ENCODE measurements around the gene MARCHF9. TPM values are rescaled to one million over a fixed set of nuclear protein-coding genes. Genes with fewer than 3 reads are reported as not detected.

MARCHF9 gene
- polyA plus RNA-seq, 3 donors: 15.6 to 18.0 (median 15.6) TPM

DNA sequence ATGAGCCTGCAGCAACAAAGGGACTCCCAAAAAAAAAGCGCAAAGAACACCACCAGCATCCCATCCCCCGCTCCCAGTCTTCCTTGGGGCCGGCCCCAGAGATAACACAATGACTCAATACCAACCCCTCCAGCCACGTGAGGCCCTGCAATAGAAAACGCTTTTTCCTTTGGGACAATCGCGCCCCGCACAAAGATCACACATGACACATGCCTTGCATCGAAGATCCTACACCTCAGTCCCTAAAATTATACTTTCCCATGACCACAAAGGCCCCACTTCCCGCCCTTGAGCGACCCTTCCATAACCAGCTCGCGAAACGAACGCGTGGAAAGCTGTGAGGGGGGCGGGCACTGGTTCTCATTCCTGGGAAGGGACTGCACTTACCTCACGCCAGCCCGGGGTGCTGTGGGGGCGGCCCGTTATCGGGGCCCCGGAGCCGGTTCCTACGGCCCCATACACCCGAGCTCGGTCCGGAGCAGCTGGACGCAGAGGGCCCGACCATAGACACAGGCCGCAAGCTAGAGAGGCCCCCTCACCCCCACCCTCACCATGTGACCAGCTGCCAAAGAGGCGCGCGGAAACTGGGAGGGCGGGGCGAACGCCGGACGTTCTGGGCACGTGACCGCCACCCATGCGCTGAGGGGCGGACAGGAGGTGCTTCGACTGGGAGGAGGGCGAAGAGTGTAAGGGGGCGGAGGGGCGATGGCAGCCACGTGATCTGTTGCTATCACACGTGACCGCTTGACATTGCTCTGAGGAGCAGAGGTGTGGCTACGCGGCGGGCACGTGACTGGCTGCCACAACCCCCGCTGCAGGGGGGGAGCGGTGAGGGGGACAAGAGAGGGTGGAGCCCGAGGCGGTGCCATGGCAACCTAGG, 2.9 kb upstream of the MARCHF9 start, which contains the start of gene CDK4:
Gene CDK4 (minus strand): TSS at position 523 of the 880 bp plus-strand sequence. CDS start 593 bp downstream, outside the sequence.
- peak; percentile 94 to 97 (median 94) for DNase-seq (ENCODE audit: low read depth in 3 of 3, low spot score in 2 of 3)

DNA sequence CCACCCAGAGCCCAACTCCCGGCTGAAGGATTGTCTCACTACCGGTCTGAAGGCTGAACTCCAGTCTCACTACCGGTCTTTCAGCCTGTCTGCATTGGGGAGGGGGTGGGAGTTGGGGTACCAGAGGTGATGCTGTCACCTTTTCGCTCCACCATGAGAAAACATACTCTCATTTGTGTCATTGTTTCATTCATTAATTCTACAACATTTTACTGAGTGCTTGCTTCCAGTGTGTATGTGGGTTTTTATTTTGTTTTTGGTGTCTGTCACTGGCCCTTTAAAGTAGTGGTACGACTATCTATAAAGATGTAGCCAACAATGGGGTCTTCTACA, 2.3 kb upstream of the MARCHF9 start:
- DNase-seq (ENCODE audit: low read depth in 3 of 3, low spot score in 2 of 3): no peak

DNA sequence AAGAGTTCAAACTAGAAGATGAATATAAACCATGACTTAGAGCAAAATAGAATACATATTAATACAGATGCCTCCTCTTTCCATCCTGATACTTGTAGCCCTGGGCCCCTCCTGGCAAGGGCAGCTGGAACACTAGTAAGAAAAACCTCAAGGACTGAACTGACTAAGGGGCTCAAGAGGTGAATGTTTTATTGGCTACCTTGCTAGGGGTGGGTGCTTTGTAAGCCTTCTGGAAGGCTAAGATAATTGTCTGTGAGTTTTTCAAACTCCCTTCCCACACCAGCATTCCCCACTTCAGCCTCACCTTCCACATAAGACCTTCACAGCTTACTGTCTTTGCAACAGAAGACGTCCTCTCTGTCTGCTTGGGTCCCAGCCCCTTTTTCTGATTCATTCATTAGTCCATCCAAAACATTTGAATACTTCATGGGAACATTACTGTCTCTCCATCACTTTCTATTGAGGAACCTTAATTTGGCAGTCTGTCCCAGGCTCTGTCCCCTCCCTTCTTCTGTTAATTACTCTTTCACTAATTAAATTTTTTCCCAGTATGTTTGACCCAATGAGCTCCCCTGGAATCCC, 1.1 kb upstream of the MARCHF9 start:
- DNase-seq (ENCODE audit: low read depth in 3 of 3, low spot score in 2 of 3): no peak

DNA sequence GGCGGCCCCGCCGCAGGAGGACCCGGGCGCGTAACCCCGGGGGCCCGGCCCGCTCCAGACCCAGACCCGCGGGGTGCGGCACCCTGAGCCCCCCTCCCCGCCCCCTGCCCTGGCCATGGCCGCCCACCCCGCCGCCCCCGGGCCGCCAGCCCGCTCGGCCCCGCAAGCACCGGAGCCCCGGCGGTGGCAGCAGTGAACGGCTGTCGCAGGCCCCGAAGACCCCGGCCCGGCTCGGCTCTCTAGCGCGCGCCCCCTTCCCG, 221 bp downstream of the MARCHF9 start:
- no peak for DNase-seq (ENCODE audit: low read depth in 3 of 3, low spot score in 2 of 3)

DNA sequence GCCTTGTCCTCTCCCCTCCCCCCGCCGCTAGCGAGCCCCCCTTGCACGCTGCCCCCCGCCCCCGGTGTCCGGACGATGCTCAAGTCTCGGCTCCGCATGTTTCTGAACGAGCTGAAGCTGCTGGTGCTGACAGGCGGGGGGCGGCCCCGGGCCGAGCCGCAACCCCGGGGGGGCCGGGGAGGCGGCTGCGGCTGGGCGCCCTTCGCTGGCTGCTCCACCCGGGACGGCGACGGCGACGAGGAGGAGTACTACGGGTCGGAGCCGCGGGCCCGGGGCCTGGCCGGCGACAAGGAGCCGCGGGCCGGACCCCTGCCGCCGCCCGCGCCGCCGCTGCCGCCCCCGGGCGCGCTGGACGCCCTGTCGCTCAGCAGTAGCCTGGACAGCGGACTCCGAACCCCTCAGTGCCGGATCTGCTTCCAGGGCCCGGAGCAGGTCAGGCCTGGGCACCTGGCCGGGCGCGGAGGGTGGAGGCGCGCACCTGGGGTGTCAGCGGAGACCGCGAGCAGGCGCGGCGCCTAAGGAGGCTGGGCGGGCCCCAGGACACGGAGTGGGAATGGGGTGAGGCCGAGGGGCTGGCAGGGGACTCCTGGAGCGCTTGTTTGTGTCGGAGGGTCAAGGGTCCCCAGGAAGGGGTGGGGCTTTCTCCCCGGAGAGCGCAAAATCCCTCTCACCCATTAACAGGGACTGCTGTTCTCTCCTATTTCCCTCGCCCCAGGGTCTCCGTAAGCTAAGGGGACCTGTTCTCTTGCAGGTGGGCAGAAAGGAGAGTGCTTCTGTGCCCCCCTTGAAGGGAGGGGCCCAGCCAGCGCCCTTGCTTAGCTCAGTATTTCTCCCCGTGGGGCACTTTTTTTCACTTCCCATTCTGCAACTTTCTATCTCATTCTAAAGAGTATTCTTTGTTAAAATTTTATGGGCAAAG, 810 bp downstream of the MARCHF9 start:
- DNase-seq (ENCODE audit: low read depth in 3 of 3, low spot score in 2 of 3): no peak

DNA sequence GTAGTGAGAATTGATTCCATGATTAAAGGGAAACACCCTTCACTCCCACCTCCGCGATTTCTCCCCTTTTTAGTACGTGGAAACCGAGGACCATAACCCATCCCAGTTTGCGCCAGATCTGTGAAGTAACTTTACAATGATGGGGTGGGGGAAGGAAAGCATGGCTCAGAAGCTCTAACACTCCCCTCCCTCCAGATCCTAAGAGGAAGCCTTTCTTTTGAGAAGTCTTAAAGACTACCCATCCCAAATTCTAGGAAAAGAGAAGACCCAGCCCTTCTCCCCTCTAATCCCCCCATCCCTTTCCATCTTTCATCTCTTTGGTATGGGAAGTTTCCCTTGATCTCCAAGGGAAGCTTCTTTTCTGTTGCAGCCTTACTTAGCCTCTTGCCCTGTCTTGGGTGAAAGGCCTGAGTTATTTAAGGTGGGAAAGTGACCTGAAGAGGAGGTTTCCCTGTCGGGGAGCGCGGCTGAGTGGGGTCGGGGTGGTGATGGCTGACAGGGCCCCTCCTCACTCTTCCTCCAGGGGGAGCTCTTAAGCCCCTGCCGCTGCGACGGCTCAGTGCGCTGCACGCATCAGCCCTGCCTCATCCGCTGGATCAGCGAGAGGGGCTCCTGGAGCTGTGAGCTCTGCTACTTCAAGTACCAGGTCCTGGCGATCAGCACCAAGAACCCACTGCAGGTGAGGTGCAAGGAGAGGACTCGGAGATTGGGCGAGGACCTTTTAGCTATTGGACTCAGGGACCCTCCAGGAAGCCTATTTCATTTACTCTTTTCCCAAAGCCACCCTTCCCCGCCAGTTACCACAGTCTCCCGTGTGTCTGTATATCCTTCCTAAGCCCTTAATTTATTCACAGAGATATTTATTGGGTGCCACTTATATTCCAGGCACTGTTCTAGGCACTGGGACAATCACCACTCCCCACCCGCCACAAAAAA, 1.8 kb downstream of the MARCHF9 start:
- DNase-seq (ENCODE audit: low read depth in 3 of 3, low spot score in 2 of 3): no peak

DNA sequence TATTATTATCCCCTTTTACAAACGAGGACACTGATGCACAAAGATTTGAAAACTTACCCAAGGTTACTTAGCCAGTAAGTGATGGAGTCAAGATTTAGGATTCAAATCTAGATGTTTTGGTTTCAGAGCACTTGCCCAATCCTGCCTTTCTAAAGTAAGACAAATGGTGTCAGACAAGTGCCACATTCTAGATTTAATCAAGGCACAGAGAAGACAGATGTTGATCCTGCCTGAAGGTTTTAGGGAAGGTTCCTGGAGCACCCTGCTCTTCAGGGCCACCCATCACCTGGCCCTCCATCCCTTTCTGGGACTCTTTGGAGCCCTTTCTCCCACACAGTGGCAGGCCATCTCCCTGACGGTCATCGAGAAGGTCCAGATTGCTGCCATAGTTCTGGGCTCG, 2.9 kb downstream of the MARCHF9 start:
- DNase-seq (ENCODE audit: low read depth in 3 of 3, low spot score in 2 of 3): no peak

DNA sequence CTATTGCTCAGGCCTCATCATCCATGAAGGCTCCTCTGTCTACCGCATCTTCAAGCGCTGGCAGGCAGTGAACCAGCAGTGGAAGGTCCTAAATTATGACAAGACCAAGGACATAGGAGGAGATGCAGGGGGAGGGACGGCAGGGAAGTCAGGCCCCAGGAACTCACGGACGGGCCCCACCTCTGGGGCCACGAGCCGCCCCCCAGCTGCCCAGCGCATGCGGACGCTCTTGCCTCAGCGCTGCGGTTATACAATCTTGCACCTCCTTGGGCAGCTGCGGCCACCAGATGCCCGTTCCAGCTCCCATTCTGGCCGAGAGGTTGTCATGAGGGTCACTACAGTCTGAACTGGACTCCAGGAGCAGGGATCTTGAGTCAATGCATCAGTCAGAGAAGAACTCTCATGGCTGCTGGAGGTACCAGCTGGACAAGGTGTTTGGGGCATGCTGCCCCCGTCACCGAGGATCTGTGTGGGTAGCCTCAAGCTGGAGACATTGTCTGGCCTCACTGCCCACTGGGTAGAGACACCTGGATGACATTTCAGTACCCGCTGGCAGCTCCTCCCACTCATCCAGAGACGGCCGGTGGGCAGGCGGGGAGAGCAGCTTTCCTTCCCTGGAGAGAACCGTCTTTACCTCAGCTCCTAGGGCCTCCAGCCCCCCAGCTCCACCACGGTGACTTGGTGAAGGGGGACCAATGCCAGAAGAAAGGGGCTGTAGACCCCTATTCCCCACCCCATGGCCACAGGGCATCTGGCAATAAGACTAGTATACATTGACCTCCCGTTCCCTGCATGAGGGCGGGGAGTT, 3.9 kb downstream of the MARCHF9 start:
- no peak for DNase-seq (ENCODE audit: low read depth in 3 of 3, low spot score in 2 of 3)

DNA sequence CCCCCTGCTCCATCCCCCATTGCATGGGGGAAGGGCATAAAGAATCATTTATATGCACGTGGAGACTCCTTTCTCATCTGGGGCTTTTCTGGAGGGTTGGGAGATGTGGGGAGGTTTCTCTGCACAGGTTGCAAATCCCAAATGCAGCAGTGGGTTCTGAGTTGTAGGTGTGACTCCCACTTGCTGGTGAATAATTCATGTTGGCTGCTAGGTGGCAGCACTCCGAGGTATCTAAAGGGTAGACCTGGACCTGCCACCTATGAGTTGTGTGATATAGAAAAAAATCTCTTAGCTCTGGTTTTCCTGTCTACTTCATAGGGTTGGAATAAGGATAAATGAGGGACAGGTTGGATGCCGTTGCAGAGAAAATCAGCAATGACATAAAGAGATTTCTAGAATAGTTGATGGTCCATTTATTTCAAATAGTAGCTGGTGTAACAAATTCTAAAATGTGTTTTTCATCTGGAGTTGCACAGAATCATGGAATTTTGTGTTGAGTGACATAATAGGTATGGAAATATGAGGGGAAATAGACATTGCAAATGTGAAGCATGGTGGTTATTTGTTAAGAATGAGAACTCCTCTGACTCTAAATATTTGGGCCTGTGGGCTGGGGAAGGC, 4.6 kb downstream of the MARCHF9 start:
- DNase-seq (ENCODE audit: low read depth in 3 of 3, low spot score in 2 of 3): no peak

DNA sequence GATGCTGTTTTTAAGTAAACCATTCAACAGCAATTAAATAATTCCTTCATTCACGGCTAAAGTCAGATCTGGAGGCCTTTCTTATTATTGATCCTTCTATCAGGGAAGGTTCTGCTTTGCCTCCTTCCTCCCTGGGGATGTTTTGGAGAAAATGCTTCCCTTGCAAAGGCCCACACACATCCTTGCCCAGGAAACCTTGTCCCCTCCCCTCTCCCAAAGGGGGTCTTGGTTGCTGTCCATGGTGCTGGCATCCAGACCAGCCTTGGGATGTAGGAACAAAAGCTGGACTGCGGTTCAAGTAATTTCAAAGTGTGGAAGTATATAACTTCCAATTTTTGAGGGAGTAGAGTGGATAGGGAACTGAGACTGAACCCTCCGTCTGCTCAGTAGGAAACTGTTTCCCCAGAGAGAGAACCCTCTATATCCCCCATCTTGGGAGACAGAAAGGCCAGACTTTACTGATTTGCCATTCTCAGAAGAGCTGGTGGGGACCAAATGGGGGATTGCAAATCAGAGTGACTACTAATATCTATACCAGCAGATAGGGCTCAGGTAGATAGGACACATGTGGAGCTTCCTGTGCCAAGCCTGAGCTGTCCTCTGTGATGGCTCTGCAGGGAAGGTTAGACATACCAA, 5.6 kb downstream of the MARCHF9 start:
- DNase-seq (ENCODE audit: low read depth in 3 of 3, low spot score in 2 of 3): no peak

DNA sequence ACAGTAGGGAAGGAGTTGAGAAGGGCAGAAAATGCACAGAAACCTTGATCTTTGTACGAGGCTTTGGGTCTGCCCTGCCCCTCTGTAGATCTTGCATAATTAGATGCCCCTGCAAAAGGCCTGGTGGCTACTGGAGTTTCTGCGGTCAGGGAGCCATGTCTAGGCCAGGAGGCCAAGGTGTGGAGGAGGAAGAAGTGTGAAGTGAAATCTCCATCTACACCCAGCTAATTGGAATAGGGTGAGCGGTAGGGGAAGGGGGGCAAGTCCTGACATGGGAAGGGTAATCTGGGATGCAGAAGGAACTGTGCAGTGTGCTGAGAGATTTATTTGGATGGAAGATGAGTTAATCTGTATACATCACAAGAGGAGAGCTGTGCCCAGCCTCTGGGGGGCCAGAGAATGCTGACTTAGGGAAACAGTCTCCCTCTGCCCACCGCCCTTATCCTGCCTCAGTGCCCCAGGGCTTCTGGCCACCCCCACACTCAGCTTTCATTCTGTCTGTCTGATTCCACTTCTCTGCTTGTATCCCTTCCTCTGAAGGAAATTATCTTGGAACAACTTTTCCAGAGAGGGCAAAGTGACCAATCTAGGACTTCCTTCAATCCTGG, 6.6 kb downstream of the MARCHF9 start:
- no peak for DNase-seq (ENCODE audit: low read depth in 3 of 3, low spot score in 2 of 3)

DNA sequence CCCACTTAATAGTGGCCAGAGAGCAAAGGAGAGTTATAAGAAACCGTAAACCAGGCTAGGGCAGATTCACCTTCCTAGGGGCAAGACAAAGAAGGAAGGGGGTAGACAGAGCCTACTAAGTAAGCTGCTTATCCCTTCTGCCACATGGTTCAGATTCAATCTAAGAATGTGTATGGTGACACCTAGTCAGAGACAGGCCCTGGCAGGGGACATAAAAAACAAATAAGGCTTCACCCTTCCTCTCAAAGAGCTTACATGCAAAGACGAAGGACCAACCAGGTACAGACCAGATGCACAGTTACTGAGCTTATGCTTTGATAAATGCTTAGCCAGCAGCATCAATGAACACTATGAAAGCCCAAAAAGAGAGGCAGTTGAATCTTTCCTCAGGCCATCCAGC, 7.6 kb downstream of the MARCHF9 start:
- no peak for DNase-seq (ENCODE audit: low read depth in 3 of 3, low spot score in 2 of 3)

DNA sequence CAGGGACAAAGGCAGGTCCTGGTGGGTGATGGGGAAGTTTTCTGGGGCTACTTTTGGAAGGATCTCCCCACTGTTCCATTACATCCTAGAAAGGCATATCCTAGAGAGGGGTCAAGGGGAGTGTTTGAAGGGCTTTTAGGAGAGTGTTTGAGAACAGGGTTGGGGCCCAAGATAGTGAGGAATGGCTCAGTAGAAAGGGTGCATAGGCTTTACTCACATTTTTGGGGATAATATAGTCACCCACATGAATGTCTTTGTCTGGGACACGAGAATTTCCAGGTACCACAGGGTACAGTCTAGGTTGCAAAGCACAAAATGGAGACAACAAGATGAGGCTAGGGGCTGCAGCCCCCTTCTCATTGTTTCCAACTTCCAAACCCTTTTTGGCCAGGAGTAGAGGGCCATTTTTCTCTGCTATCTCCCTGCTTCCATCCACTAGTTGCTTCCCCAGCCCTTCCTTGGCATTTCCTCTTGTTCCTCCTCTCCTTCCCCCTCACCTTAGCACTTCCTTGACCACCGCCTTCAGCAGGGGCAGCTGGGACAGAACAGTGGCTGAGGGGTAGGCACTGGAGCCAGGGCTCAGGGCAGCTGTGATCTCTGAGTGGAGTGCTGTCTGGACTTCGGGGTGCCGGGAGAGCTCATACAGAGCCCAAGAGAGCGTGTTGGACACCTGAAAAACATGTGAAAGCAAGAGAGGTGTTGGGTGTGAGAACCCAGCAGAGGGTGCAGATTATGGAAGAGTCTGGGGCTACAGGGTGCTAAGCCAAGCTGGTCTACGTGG, 9.2 kb downstream of the MARCHF9 start:
- no peak for DNase-seq (ENCODE audit: low read depth in 3 of 3, low spot score in 2 of 3)

DNA sequence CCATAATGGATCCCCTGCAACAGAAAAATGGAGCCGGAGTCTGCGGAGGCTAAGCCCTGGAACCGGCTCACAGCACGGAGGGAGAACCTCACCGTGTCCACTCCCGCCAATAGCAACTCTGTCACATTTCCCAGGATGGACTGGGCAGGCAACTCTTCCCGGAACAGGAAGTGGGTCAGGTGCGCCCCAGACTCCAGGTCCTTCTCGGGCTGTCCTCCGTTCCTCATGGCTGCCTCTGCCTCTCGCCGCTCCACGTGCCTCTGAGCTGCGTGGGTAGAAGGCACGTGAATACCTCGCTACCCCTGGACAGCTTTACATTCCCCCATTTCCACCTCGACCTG, 9.7 kb downstream of the MARCHF9 start:
- DNase-seq (ENCODE audit: low read depth in 3 of 3, low spot score in 2 of 3): no peak

DNA sequence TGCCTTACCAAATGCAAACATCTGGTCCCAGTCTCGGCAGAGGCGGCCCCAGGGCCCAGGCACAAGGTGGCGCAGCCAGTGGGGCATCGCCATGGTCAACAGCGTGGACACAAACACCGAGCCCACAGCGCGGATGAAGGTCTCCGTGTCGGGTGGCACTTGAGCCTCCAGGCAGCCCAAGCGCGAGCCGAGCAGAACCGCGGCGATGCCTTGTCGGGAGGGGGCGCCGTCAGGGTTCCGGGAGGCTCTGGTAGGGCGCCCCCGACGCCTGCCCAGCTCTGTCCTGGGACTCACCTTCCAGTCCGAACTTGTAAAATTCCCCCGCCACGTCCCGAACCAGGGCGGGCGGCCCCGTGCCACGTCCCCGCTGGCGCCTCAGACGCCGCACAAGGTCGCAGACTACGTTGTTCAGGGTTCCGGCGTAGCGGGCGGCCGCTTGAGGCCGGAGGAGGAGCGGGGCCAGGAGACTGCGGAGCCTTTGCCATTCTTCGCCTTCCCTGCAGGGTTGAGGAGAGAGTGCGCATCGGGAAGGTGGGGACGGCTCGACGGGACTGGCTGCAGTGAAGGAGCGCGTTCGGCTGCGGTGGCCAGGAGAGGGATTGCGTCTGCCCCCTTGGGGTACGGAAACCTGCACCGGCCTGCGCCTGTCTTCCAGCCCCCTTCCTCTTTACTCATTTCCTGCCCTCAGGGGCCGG, 10.2 kb downstream of the MARCHF9 start:
- DNase-seq (ENCODE audit: low read depth in 3 of 3, low spot score in 2 of 3): no peak

DNA sequence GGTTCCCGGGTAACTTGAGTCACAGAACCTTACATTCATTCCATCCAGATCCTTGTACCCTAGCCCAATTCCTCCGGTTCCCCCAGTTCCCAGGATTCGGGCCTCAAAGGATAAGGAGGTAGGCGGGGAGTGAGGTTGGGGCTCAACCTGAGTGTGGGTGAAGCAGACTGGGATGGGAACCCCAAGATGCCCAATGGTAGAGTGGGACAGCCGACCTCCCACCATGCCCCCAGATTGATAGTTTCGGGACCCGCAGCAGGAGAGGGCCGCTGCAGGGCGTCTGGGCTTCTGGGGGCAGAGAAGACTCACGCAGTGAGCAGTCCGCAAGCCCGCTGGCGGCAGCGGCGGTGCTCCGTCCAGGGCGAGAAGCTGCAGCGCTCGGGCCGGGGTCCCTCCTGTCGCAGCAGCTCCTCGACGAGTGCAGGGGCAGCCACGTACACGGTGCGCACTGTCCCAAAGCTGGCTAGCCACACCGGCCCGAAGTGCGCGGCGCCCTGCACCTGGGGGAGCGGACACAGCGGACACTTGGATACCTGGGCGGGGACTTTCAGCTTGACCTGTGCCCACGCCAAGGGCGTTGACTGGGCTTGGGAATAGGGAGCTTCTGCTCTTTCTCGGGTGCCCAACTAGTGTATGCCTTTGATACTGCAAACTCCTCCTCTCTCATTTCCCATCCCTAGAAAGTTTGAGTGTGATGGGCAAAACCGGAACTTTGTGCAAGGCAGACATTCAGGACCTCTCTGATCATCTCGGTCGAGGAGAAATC, 11.0 kb downstream of the MARCHF9 start:
- no peak for DNase-seq (ENCODE audit: low read depth in 3 of 3, low spot score in 2 of 3)
